Activated CD4-positive, alpha-beta T cell treated with anti-CD3 and anti-CD28 coated beads, Interleukin-2, amount 50 U/mL, for 1 hour (primary cell): Measurements from ENCODE around the gene RAVER1.
"Not testable (repeated sequence)": the region's sequence is repeated elsewhere in the genome, so short reads cannot be mapped to it uniquely, and the experiment has no call there.

Source experiments
- DNase-seq: peaks from one replicate; pipeline ENCODE4 v3.0.0-alpha.2; 2020

Gene RAVER1

DNA sequence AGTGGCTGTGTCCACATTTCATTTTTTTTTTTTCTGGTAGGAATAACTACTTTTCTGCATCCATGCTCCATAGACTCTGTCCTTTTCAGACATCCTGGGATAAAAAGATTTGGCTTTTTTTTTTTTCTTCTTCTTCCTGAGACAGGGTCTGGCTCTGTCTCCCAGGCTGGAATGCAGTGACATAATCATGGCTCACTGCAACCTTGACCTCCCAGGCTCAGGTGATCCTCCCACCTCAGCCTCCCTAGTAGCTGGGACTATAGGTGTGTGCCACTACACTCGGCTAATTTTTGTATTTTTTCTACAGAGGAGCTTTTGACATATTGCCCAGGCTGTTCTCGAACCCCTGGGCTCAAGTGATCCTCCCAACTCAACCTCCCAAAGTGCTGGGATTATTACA, 10.2 kb upstream of the RAVER1 start:
- DNase-seq: no peak

DNA sequence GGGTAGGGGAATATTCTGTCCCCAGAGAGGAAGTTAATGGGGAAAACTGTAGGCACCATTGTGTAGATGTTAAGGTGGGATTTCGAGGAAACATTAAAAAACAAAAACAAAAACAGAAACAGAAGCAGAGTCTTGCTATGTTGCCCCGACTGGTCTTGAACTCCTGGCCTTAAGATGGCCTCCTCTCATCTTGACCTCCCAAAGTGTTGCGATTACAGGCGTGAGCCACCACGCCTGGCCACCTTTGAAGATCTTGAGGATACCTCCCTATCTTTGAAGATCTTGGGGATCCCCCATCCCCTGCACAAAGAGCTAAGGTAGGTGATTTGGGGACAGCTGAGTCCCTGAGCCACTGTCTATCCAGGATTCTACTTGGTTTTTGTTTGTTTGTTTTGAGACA, 6.6 kb upstream of the RAVER1 start:
- no peak for DNase-seq

DNA sequence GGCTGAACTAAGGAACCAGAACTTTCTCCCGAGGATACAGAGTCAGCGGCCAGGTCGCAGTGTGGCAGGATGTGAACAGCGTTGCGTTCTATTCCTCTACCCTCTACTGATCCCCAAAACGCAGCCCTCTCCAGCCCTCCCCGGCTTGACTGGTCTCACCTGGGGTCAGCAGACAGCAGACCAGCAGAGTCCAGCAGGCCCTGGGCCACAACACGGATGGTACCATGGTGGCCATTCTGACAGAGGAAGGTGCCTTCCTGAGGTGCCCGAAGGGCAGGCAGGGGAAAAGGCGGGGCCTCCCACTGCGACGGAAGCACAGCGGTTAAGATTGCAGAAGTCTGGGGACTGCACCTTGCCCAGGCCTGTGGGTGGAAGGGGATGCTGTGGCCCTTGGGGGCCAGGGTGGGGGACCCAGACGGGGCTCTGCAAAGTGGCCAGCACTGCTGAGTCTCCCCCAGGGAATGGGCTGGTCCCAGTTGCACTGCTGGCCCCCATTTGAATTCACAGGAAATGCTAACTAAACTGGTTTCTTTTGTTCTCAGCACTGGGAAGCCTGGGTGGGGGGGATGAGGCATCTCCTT, 6.1 kb upstream of the RAVER1 start, which contains the start of gene ICAM3:
TSS of gene ICAM3 (minus strand) at position 245 of the 581 bp plus-strand sequence. CDS start at position 235, 10 bp downstream.
- DNase-seq: peak; percentile 45

DNA sequence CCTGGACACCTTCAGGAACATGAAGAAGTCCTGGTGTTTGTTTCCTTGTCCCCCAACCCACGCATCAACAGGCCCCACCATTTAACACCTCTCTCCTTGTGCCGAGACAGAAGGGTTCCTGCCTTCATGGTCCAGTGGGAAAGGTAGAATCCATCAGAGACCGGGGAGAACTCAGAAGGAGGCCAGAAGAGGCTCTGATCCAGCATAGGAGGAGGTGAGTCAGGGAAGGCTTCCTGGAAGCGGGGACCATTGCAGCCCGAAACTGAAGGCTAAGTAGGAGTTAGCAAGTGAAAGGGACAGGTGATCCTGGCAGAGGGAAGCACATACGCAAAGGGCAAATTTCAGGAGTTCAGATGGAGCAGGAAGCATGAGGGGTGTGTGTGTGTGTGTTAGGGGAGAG, 5.6 kb upstream of the RAVER1 start:
- no peak for DNase-seq

DNA sequence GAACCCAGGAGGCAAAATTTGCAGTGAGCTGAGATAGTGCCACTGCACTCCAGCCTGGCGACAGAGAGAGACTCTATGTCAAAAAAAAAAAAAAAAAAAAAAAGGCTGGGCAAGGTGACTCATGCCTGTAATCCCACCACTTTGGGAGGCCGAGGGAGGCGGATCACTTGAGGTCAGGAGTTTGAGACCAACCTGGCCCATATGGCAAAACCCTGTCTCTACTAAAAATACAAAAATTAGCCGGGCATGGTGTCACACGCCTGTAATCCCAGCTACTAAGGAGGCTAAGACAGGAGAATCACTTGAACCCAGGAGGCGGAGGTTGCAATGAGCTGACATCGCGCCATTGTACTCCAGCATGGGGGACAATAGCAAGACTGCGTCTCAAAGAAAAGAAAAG, 3.4 kb upstream of the RAVER1 start:
- DNase-seq: not testable (repeated sequence)

DNA sequence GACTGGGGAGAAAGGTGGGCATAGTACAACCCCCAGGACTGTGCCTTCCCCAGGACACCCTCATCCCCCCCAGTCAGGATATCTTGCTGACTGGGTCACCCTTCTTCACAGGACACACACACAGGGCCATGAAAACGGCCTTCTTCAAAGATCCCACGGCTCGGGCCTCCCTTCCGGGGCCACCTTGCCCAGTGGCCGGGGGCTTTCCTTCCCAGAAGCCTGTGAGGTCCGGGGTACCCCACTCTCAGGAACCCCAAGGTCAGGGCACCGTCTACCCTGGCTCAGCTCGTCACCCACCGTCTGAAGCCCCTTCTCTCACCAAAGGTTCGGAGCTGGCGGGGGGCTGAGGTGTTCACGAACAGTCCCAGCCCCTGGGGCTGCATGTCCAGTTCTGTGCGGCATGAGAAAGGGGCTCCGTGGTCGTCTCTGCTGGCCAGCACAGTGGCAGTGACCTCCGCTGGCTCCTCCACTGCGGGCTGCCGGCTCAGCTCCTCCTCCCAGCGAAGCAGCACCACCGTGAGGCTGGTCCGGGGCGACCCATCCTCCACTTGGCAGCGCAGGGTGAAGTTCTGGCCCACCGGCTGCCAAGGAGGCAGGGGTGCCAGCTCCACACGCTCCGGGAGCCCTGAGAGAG, 2.1 kb upstream of the RAVER1 start:
- DNase-seq: no peak

DNA sequence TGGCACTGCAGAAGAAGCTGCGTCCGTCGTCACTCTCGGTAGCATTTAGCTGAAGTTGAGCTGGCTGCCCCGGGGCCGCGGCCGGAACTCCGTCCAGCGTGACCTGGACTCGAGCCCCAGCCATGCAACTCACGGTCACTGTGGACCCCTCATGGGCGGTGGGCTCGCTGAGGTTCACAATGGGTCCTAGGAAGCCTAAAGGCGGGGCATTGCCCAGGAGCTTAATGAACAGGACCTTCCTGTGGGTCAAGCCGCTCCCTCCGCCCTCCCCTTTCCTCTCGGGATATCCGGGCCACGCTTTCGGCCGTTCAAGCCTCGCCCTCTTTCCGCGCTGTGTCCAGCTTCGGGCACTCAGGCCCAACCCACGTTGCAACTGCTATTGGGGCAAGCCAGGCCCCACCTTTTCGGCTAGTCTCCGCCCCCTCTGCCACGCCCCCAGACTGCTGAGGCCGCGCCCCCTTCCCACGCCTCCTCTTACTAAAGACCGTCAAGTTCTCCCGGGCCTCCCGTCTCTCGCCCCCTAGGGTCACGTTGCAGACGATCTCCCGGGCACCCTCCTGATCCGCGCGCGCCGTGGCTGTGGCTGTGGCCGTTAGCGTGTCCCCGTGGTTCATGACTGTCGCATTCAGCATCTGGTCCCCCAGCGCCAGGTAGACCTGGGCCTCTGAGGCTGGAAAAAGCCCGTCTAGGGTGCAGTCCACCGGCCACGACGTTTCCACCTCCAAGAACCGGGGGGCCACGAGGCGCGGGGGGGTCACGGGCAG, 1.4 kb upstream of the RAVER1 start:
- DNase-seq: peak; percentile 42

DNA sequence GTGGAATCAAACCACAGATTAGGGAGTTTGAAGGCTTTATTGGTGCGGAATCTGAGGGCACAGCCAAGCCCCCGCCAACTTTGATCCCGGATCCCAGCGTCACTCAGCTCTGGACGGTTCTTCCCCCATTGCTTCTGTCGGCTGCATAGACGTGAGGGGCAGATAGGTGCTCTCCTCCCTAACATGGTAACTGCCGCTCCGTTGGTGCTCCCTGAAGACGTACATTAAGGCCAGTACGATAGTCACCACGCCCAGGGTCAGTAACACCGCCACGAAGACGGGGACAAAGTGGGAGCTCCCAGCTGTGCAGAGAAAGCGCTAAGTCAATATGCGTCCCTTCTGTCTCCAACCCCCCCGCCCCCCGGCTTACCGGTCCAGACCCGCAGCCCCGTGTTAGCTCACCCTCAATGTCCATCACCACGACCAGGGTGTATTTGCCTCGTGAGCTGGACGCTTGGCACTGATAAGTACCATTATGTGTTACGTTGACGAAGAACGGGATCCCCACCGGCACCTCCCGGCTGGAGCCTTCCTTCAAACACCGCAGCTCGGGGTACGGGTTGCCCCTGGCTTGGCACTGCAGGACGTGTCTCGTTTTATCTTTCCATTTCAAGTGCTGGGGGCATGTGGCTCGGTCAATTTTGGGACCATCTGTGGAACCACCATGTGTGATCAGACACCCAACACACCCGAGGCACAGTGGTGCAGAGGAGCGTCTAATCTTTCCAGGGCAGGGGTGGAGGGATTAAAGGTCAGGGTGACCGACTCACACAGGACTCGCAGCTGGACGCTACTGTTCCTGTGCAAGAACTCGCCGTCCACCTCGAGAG, 644 bp upstream of the RAVER1 start:
- DNase-seq: no peak

DNA sequence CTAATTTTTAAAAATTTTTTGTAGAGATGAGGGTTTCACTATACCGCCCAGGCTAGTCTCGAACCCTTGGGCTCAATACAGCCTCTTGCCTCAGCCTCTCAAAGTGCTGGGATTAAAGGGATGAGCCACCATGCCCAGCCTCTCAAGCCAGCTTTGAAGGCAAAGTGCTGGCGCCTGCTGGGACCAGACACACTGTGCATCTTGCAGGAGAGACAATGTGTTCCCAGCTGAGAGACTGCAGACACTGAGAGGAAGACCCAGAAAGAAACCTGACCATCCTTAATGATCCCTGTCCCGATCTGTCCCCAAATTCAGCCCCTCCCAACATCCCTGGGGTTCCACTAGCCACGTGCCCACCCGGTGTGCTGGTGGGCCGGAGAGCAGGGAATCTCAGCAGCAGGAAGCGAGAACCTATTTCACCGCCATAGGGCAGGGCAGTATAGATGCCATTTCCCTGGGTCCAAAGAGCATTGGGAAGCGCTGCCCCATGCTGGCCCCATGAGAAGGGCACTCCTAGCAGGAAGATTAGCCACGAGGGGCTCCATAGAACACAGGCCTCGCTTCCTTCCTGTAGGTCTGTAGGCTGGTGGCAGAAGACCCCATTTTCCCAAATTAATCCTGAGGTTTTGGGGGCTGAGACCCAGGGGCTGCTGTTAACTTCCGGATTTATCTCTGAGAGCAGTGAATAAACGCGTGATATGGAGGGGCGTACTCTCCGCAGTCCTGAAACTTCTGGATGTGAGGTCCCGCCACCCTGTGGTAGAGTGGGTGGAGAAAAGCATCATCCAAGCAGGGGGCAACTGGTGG, 968 bp downstream of the RAVER1 start:
- no peak for DNase-seq

DNA sequence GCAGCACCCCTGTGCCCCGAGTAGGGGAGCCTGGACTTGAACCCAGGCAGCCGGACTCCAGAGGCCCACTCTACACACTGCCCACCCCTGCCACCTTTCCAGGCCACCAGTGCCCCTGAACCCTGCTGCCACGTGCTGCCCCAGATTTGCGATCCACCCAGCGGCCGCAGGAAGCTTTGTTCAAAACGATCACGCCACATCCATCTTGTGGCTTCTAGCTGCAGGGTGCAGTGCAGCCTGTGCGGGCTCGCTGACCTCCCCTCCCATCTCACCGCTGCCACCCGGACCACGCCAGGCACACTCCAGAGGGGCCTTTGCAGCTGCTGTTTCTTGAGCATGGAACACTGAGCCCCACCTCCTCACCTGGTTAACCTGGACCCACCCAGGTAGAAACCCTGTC, 3.8 kb downstream of the RAVER1 start:
- DNase-seq: no peak

DNA sequence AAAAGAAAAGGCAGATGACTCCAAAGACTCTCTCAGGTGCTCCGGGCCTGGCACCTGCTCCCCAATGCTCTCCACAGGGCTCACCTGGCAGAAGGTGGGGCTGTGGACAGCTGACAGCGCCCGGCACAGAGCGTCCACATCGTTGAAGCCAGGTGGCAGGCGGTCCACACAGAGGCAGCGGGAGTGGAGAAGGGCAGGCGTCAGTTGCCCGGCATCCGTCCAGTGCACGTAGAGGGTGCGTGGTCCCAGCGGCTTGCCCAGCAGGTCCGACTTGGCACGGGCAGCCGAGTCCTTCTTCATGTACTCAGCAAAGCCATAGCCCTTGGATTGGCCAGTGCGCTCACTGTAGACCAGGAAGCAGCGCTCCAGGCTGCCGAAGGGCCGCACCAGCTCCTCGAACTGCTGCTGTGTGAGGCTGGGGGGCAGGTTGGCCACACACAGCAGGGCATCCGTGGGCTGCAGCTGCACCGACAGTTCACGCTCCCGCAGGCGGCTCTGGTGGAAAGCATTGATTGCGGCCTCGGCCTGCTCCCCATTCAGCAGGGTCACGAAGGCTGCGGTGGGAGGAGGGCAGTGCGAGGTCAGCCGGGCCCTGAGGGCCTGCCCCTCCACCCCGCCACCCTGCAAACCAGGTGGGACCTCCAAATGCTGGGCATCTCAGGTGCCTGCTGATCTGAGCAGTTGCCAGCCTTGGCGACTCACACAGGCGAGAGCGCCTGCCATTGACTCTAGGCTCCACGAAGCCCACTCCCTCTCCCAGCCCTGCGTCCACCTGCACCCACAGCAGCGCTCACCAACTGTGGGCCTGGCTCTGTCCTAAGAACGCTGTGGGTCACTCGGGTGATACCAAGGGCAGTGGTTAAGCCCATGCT, 4.5 kb downstream of the RAVER1 start:
- DNase-seq: no peak

DNA sequence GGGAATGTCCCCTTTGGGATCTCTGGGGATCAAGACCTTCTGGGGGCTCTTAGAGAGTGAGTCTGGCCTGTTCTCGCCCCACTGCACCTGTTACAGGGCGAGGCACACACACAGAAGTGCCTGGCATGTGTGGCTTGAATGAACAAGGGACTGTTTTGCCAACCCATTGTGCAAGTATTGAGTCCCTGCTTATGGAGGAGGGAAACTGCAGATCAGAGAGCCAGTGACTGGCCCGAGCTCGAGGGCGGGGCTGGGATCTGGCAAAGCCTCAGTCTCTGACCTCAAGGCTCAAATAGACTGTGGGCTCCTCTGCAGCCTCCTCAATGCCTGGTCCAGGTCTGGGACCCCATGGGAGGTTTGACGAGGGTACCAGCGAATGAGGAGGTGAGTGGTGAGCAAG, 5.5 kb downstream of the RAVER1 start:
- DNase-seq: no peak

DNA sequence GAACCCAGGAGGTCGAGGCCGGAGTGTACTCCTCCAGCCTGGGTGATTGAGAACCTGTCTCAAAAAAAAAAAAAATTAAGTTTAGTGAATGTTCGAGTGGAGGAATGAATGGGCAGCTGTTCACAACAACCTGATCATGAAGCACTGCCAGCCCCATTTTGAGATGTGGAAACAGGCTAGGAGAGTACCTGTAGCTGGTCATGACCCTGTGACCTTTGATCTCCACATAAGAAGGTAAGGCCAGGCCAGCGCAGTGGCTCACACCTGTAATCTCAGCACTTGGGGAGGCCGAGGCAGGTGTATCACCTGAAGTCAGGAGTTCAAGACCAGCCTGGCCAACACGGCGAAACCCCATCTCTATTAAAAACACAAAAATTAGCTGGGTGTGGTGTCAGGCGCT, 7.6 kb downstream of the RAVER1 start:
- DNase-seq: no peak

DNA sequence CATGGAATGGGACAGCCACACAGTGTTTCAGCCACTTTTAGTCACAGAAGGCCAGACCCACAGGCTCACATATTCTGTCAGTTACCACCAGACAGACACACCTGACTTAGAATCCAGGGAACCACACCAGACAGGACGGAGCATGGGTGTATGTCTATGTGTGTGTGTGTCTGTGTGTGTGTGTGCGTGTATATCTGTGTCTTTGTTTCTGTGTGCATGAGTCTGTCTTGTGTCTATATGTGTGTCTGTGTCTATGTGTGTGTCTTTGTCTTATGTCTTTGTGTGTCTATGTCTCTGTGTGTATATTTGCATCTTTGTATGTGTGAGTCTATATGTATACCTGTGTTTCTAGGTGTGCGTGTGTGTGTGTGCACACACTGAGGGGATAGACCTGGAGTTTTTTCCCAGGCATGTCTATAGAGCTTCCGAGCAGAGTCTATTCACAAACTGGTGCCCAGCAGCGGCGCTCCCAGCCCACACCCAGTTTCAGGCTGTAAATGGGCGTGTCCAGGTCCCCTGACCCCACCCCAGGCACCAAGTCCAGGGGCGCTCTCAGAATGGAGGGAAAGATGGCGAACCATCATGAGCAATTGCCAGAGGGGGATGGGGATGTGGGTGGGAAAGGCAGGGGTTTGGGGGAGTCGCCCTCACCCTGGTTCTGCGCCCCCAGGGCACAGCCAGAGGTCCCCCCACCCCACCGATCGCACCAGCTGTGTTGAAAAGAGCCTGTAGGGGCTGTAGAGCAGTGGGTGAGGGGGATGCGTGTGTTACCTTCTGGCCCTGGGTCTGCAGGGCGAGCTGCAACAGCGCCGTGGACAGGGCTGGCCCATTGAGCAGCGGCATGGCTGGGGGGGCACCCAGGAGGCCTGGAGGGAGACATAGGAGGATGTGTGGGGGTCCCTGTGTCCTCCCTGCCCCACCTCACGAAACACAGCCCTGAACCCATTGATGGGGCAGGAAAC, 11.2 kb downstream of the RAVER1 start:
- DNase-seq: no peak

DNA sequence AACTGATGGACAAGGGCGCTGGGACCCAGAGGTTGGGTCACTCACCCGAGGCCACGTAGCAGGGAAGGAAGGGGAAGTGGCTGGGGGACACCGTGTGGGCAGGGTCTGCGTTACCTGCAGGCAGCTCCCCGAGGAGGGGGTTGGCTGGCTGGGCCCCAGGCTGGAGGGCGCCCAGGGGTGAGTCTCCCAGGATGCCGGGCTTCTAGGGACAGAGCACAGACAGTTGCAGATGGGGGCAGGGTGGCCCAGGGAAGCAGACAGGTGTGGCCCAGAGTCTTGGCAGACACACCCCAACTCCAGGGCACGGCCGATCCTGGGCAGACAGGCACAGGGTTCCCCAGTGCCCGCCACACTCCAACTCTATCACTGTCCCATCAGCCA, 11.9 kb downstream of the RAVER1 start:
- DNase-seq: no peak

DNA sequence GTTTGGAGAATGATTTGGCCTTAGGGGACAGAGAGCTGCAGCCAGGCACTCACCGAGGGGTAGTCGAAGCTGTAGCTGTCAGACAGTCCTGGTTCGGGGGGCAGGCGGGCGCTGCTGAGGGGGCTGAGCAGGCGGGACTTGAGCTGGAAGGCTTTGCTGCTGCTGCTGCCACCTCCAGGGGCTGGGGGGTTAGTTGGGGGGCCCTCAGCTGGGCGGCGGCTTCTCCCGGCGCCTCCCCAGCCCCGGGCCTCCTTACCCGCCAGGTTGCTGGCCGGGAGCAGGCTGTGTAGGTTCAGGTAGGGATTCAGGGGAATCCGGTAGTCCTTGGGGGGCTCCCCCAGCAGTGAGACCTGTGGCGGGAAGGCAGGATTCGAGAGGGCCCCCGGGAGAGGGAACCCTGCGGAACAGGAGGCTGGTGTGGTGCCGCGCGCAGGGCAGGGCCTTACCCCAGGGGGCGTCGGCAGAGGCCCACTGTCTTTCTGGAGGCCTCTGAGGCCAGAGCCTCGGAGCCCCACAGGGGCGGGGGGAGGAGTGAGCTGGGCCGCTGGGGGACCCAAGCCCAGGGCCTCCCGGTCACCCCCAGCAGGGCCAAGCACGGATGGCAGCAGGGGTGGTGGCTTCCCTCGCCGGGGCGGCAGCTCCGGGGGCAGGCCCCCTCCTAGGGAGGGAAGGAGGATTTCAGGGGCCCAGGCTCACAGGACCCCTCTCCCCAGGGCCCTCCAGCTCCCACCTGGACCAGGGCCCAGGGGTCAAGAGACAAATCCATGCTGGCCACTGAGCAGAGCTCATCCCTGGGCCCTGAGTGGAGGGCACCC, 12.5 kb downstream of the RAVER1 start:
- no peak for DNase-seq

DNA sequence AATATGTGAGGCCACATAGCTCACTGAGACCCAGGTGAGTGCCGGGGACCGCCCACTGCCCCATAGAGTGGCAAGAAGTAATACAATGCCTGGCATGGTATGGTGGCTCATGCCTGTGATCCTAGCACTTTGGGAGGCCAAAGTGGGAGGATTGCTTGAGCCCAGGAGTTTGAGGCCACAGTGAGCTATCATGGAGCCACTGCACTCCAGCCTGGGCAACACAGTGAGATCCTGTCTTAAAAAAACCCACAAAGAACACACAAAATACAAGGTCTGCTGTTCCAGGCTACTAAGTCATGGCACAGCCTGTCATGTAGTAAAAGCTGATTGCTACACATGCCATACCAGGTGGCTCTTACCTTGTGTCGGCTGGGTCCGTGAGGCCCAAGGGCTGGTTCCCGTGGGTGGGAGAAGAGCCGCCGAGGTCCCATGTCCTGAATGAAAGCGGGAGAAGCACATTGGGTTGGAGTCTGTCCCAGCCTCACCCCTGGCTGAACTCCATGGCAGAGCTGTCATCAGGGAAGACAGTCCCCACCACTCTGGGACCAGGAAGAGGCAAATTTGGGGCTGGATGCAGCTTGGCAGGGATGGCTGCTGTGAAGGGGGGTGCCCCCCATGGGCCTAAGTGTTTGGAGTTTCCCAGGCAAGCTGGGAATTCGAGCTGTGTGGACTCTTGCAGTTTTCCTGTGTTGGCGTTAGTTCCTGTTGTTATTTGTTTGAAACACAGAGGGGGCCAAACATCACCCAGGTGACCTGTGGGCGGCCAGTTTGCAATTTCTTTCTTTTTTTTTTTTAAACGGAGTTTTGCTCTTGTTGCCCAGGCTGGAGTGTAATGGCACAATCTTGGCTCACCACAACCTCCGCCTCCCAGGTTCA, 14.3 kb downstream of the RAVER1 start:
- no peak for DNase-seq

DNA sequence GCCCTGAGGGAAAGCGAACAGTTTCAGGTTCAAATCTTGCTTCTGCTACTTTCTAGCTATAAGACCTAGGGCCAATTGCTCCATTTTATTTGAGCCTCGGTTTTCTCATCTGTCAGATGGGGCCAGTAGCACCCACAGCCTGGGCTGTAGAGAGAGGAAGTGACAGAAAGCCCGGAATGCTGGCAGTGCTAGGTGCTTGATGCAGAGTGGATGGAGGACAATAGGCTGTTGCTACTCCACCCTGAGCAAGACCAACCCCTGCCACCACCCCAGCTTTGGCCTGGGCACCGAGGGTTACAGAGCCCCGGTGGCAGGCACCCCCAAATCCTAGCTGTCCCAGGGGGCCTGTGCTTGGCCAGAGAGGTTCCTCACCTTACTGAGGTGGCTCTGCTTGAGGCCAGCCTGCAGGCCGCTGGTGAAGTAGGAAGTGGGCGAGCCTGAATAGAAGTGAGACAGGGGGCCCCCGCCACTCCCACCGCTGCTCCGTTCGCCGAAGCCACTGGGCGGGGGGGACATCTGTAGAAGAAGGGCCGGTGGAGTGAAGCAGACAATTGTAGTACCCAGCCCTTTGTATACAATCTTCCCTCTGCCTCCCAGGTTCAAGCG, 15.4 kb downstream of the RAVER1 start:
- no peak for DNase-seq
